LNCAP (cell line): ENCODE results near the gene RBPMS2.

Experiments used
- CTCF ChIP-seq: fragments of 450-650 bp; IDR thresholded peaks from 2 replicates; pipeline ENCODE4 v1.5.1; 2017; ENCODE audit warnings: mild to moderate bottlenecking

Gene RBPMS2

GRCh38 chr15:64698823-64699222, 76.6 kb downstream of the RBPMS2 start:
- TF ChIP-seq CTCF: no peak

- TF ChIP-seq CTCF: no peak
Measured at GRCh38 chr15:64697911-64698369, 77.4 kb downstream of the RBPMS2 start.

- no peak for TF ChIP-seq CTCF
Measured at GRCh38 chr15:64696481-64696880, 78.9 kb downstream of the RBPMS2 start.

GRCh38 chr15:64695561-64695992, 79.8 kb downstream of the RBPMS2 start:
- no peak for TF ChIP-seq CTCF

GRCh38 chr15:64694816-64695215, 80.6 kb downstream of the RBPMS2 start:
- no peak for TF ChIP-seq CTCF

GRCh38 chr15:64693134-64693533, 82.3 kb downstream of the RBPMS2 start:
- no peak for TF ChIP-seq CTCF

GRCh38 chr15:64691896-64692565, 83.4 kb downstream of the RBPMS2 start:
- no peak for TF ChIP-seq CTCF
